ENCODE data around the gene NOD2. TPM values are rescaled to one million over a fixed set of nuclear protein-coding genes. Genes with fewer than 3 reads are reported as not detected.

Gene NOD2
- total RNA-seq, 3 donors from 2014 or later (not counting 1 experiment from before 2014, with no cell fraction given): 2.8 to 8.6 (median 2.9) TPM

DNA sequence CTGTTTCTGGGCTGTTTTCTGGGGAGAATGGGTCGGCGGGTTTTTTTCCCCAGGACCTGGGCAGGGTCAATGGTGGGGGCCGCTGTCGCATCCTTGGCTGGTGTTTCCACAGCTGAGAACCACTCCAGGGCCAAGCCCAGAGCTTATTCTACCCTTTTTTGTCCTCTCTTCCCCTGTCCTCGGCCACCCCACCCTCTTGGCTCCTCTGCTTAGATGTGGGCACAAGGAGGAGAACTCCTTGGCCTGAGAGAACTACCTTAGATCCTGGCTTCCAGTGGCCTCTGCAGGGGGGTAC is 4.0 kb downstream of the NOD2 start:
- no peaks in the 10 kb centered on the region for H3K9me3 Mint-ChIP-seq
- Histone ChIP-seq H3K9me3 (ENCODE audit: control insufficient read depth, insufficient read depth, low read length) (no peaks in the 10 kb centered on the region), H3K4me1 (ENCODE audit: control insufficient read depth, insufficient read depth, low read length) (peaks cover 71% of the 10 kb centered on the region), H3K27ac (ENCODE audit: low read length) (peak overlapping the region; percentile 86), H3K4me3 (ENCODE audit: low read length) (no peak overlapping the region), H3K36me3 (ENCODE audit: control insufficient read depth, insufficient read depth, low read length) (no peaks in the 10 kb centered on the region), H3K27me3 (ENCODE audit: control insufficient read depth, insufficient read depth, low read length) (no peaks in the 10 kb centered on the region)
- 97% methylated on average over 5 of the region's 5 CpGs for WGBS (ENCODE audit: insufficient coverage)
- ATAC-seq (no peak), DNase-seq (no peak)
- H3K36me3 Mint-ChIP-seq: no peaks in the 10 kb centered on the region
- TF ChIP-seq CTCF (IDR thresholded peaks at IDR 0.05): no peak
- intact Hi-C loops (cut with micrococcal nuclease): no loop called here
- H3K27me3 Mint-ChIP-seq (ENCODE audit: low read depth in 2 of 2): peaks cover 0 to 17% of the 10 kb centered on the region in 2 donors
- H3K27ac Mint-ChIP-seq: peak overlapping the region; percentile 86 to 95
- peak overlapping the region; percentile 82 for H3K4me3 Mint-ChIP-seq
- peaks cover 43 to 52% of the 10 kb centered on the region in 2 donors for H3K4me1 Mint-ChIP-seq

GRCh38 chr16:50697881-50698767 is 4.7 kb downstream of the NOD2 start:
- Mint-ChIP-seq H3K4me3 (peak overlapping the region; percentile 82), H3K9me3 (no peaks in the 10 kb centered on the region), H3K27ac (peak overlapping the region; percentile 86 to 95), H3K27me3 (ENCODE audit: low read depth in 2 of 2) (peaks cover 0 to 10% of the 10 kb centered on the region in 2 donors), H3K36me3 (no peaks in the 10 kb centered on the region), H3K4me1 (peaks cover 41 to 51% of the 10 kb centered on the region in 2 donors)
- TF ChIP-seq CTCF (IDR thresholded peaks at IDR 0.05): no peak
- Histone ChIP-seq H3K4me1 (ENCODE audit: control insufficient read depth, insufficient read depth, low read length) (peaks cover 66% of the 10 kb centered on the region), H3K36me3 (ENCODE audit: control insufficient read depth, insufficient read depth, low read length) (no peaks in the 10 kb centered on the region), H3K4me3 (ENCODE audit: low read length) (peak overlapping the region; percentile 41), H3K9me3 (ENCODE audit: control insufficient read depth, insufficient read depth, low read length) (no peaks in the 10 kb centered on the region), H3K27ac (ENCODE audit: low read length) (peak overlapping the region; percentile 86), H3K27me3 (ENCODE audit: control insufficient read depth, insufficient read depth, low read length) (no peaks in the 10 kb centered on the region)
- intact Hi-C loops (cut with micrococcal nuclease): loop anchor here (2.0 kb wide), 1 partner anchor 13 kb away; no protein-coding TSS in a partner anchor
- WGBS (ENCODE audit: insufficient coverage): 20% methylated on average over 19 of the region's 19 CpGs
- DNase-seq: peak; percentile 34 to 77
- peak; percentile 64 to 75 (median 67) for ATAC-seq

DNA sequence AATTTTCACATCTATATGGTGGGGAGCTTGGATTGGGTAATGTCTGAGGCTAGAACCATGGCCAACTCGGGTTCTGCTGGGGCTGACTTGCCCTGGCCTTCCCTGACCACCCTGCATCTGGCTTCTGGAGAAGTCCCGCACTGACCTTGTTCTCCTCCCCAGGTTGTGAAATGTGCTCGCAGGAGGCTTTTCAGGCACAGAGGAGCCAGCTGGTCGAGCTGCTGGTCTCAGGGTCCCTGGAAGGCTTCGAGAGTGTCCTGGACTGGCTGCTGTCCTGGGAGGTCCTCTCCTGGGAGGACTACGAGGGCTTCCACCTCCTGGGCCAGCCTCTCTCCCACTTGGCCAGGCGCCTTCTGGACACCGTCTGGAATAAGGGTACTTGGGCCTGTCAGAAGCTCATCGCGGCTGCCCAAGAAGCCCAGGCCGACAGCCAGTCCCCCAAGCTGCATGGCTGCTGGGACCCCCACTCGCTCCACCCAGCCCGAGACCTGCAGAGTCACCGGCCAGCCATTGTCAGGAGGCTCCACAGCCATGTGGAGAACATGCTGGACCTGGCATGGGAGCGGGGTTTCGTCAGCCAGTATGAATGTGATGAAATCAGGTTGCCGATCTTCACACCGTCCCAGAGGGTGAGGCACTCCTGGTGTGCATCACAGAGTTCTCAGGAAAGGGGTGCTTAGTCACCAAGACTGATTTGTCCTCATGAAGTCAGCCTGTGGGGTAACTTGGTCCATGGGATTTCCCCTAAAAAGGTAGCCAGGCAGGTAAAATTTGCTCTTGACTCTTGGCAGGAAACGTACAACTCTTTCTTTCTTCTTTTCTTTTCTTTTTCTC is 6.1 kb downstream of the NOD2 start:
- 84% methylated on average over 19 of the region's 19 CpGs for WGBS (ENCODE audit: insufficient coverage)
- Histone ChIP-seq H3K9me3 (ENCODE audit: control insufficient read depth, insufficient read depth, low read length) (peaks cover 10% of the 10 kb centered on the region), H3K4me3 (ENCODE audit: low read length) (no peak overlapping the region), H3K4me1 (ENCODE audit: control insufficient read depth, insufficient read depth, low read length) (peaks cover 54% of the 10 kb centered on the region), H3K27ac (ENCODE audit: low read length) (peak overlapping the region; percentile 59), H3K27me3 (ENCODE audit: control insufficient read depth, insufficient read depth, low read length) (no peaks in the 10 kb centered on the region), H3K36me3 (ENCODE audit: control insufficient read depth, insufficient read depth, low read length) (no peaks in the 10 kb centered on the region)
- intact Hi-C loops (cut with micrococcal nuclease): loop anchor here (2.0 kb wide), 1 partner anchor 15 kb away; no protein-coding TSS in a partner anchor
- Mint-ChIP-seq H3K36me3 (peaks cover 6% of the 10 kb centered on the region), H3K4me3 (peak overlapping the region; percentile 82), H3K27me3 (ENCODE audit: low read depth in 2 of 2) (peaks cover 0 to 3% of the 10 kb centered on the region in 2 donors), H3K9me3 (peaks cover 0 to 4% of the 10 kb centered on the region in 2 donors), H3K4me1 (peaks cover 33 to 42% of the 10 kb centered on the region in 2 donors), H3K27ac (peak overlapping the region; percentile 86 to 95)
- DNase-seq (peak in 1 of 2 donors; percentile 70), ATAC-seq (no peak)
- no peak for TF ChIP-seq CTCF (IDR thresholded peaks at IDR 0.05)

Data from natural killer cell (primary cell).